HG03571 (cell line): Measurements from ENCODE around the gene DVL3.
A peak's percentile ranks its signal among the peaks of the same experiment; 100 is the strongest.
"Not testable (repeated sequence)": the region's sequence is repeated elsewhere in the genome, so short reads cannot be mapped to it uniquely, and the experiment has no call there.

Source experiments
- ATAC-seq: cut with Tn5 transposase; IDR thresholded peaks from one replicate; pipeline ENCODE4 v1.9.1; 2021; ENCODE audit not compliant: unreplicated experiment

Gene DVL3

GRCh38 chr3:184155644-184156521 lies 706 bp downstream of the DVL3 start:
- peak; percentile 23 for ATAC-seq

- ATAC-seq: no peak
Measured at GRCh38 chr3:184156522-184156955, 1.4 kb downstream of the DVL3 start.

- no peak for ATAC-seq
Measured at GRCh38 chr3:184157206-184157605, 2.0 kb downstream of the DVL3 start.

GRCh38 chr3:184158404-184158803 lies 3.2 kb downstream of the DVL3 start:
- no peak for ATAC-seq

GRCh38 chr3:184160456-184160855 lies 5.3 kb downstream of the DVL3 start:
- ATAC-seq: no peak

- not testable (repeated sequence) for ATAC-seq
Measured at GRCh38 chr3:184162571-184163070, 7.4 kb downstream of the DVL3 start.

- no peak for ATAC-seq
Measured at GRCh38 chr3:184164648-184165330, 9.6 kb downstream of the DVL3 start.

GRCh38 chr3:184165543-184165942 lies 10.4 kb downstream of the DVL3 start:
- no peak for ATAC-seq

- no peak for ATAC-seq
Measured at GRCh38 chr3:184166671-184167070, 11.5 kb downstream of the DVL3 start.

- ATAC-seq: no peak
Measured at GRCh38 chr3:184167786-184168185, 12.6 kb downstream of the DVL3 start.

- no peak for ATAC-seq
Measured at GRCh38 chr3:184168363-184169120, 13.4 kb downstream of the DVL3 start.

GRCh38 chr3:184169896-184170875 lies 15.0 kb downstream of the DVL3 start:
- ATAC-seq: no peak

GRCh38 chr3:184171562-184171961 lies 16.4 kb downstream of the DVL3 start:
- no peak for ATAC-seq

GRCh38 chr3:184172681-184173373 lies 17.6 kb downstream of the DVL3 start:
- ATAC-seq: no peak

- no peak for ATAC-seq
Measured at GRCh38 chr3:184173374-184173722, 18.2 kb downstream of the DVL3 start.

GRCh38 chr3:184174284-184174645 lies 19.1 kb downstream of the DVL3 start:
- ATAC-seq: no peak

GRCh38 chr3:184174646-184175492 lies 19.7 kb downstream of the DVL3 start, which contains the start of gene AP2M1:
Gene AP2M1, plus strand, starts transcription at chr3:184174855. Its CDS starts 2,139 bp downstream, at chr3:184176994.
- peak; percentile 93 for ATAC-seq

- ATAC-seq: no peak
Measured at GRCh38 chr3:184175506-184175905, 20.3 kb downstream of the DVL3 start.

GRCh38 chr3:184175981-184176376 lies 20.8 kb downstream of the DVL3 start:
- no peak for ATAC-seq
